Posterior vena cava (tissue), 2 donors: Measurements from ENCODE around the gene HOXA7. TPM values are rescaled to one million over a fixed set of nuclear protein-coding genes. Genes with fewer than 3 reads are reported as not detected.
A peak's percentile ranks its signal among the peaks of the same experiment; 100 is the strongest.

ENCODE experiments used
- DNase-seq: peaks from one replicate; pipeline ENCODE4 v3.0.0-alpha.2; 2020; ENCODE audit warnings: low spot score
- intact Hi-C, 2 donors: fragments of 100-400 bp; cut with DNase I; formaldehyde crosslinking; loops; one replicate each; pipeline versions ENCODE4 v1.14.1 to v1.14.2; 2022 to 2023
- total RNA-seq, 2 donors: library from RNA; stranded (reverse); fragmentation: NEBNext Ultra II Directional; extraction: Animal tissue kit (Norgen Biotek cat#: 25700); gene quantifications; one replicate each; pipeline ENCODE4 v1.2.1, GENCODE V29; 2021
- donor health status: DM: yes; HTN: yes; CAD: no.
- donor health status: DM: yes; HTN: yes; CAD: no.

HOXA7 gene
- total RNA-seq, 2 donors from 2014 or later, result 6.2 to 6.7 TPM

GRCh38 chr7:27164367-27165088, 8.1 kb upstream of the HOXA7 start:
- DNase-seq, result peak; percentile 87
- intact Hi-C loops, result loop anchor here (5.0 to 10.0 kb wide), 5 partner anchors 790 to 1310 kb away; partner anchors contain the start of genes CBX3 (in 1 of the 2) and HNRNPA2B1 (in 1 of the 2)

GRCh38 chr7:27164045-27164366, 7.5 kb upstream of the HOXA7 start:
- intact Hi-C loops, result loop anchor here (5.0 to 10.0 kb wide), 5 partner anchors 789 to 1309 kb away; partner anchors contain the start of genes CBX3 (in 1 of the 2) and HNRNPA2B1 (in 1 of the 2)
- DNase-seq, result no peak

- peak; percentile 75 for DNase-seq
- intact Hi-C loops, result loop anchor here (5.0 to 10.0 kb wide), 5 partner anchors 789 to 1309 kb away; partner anchors contain the start of genes CBX3 (in 1 of the 2) and HNRNPA2B1 (in 1 of the 2)
Observed at GRCh38 chr7:27163288-27164044, 7.0 kb upstream of the HOXA7 start.

- no peak for DNase-seq
- intact Hi-C loops, result loop anchor here (5.0 to 10.0 kb wide), 5 partner anchors 788 to 1308 kb away; partner anchors contain the start of genes CBX3 (in 1 of the 2) and HNRNPA2B1 (in 1 of the 2)
Observed at GRCh38 chr7:27162561-27163287, 6.2 kb upstream of the HOXA7 start.

GRCh38 chr7:27161721-27162560, 5.5 kb upstream of the HOXA7 start:
- DNase-seq, result peak; percentile 82
- intact Hi-C loops, result loop anchor here (5.0 to 10.0 kb wide), 5 partner anchors 787 to 1307 kb away; partner anchors contain the start of genes CBX3 (in 1 of the 2) and HNRNPA2B1 (in 1 of the 2)

- DNase-seq, result peak; percentile 83
- intact Hi-C loops, result loop anchor here (5.0 to 10.0 kb wide), 5 partner anchors 786 to 1306 kb away; partner anchors contain the start of genes CBX3 (in 1 of the 2) and HNRNPA2B1 (in 1 of the 2)
Observed at GRCh38 chr7:27161214-27161720, 4.8 kb upstream of the HOXA7 start.

GRCh38 chr7:27160546-27161213, 4.2 kb upstream of the HOXA7 start:
- intact Hi-C loops, result loop anchor here (5.0 to 10.0 kb wide), 5 partner anchors 786 to 1306 kb away; partner anchors contain the start of genes CBX3 (in 1 of the 2) and HNRNPA2B1 (in 1 of the 2)
- DNase-seq, result peak; percentile 97

GRCh38 chr7:27160145-27160545, 3.7 kb upstream of the HOXA7 start:
- intact Hi-C loops, result loop anchor here (5.0 to 10.0 kb wide), 5 partner anchors 785 to 1305 kb away; partner anchors contain the start of genes CBX3 (in 1 of the 2) and HNRNPA2B1 (in 1 of the 2)

GRCh38 chr7:27159266-27160144, 3.0 kb upstream of the HOXA7 start:
- intact Hi-C loops, result loop anchor here (5.0 to 10.0 kb wide), 6 partner anchors 785 to 1305 kb away; partner anchors contain the start of genes CBX3 (in 1 of the 2) and HNRNPA2B1 (in 1 of the 2)
- no peak for DNase-seq

More at GRCh38 chr7:27160145-27160545, 3.7 kb upstream of the HOXA7 start:
- peak; percentile 80 for DNase-seq

- DNase-seq, result peak; percentile 75
- intact Hi-C loops, result loop anchor here in 1 of 2 donors (10.0 kb wide), 1 partner anchor 964 kb away; no protein-coding TSS in a partner anchor
Observed at GRCh38 chr7:27158436-27159265, 2.2 kb upstream of the HOXA7 start.

GRCh38 chr7:27157702-27158431, 1.4 kb upstream of the HOXA7 start:
- intact Hi-C loops, result loop anchor here in 1 of 2 donors (10.0 kb wide), 1 partner anchor 963 kb away; no protein-coding TSS in a partner anchor
- peak; percentile 76 for DNase-seq

GRCh38 chr7:27156916-27157701, 634 bp upstream of the HOXA7 start:
- intact Hi-C loops, result loop anchor here in 1 of 2 donors (10.0 kb wide), 1 partner anchor 962 kb away; no protein-coding TSS in a partner anchor
- no peak for DNase-seq

GRCh38 chr7:27155816-27156507, 513 bp downstream of the HOXA7 start:
- intact Hi-C loops, result loop anchor here in 1 of 2 donors (10.0 kb wide), 1 partner anchor 961 kb away; no protein-coding TSS in a partner anchor
- DNase-seq, result peak; percentile 83
